HT1080 (cell line): ENCODE measurements around the gene RSF1. TPM values are rescaled to one million over a fixed set of nuclear protein-coding genes. Genes with fewer than 3 reads are reported as not detected.
"Not testable (repeated sequence)": the region's sequence is repeated elsewhere in the genome, so short reads cannot be mapped to it uniquely, and the experiment has no call there.

ENCODE experiments used
- DNase-seq: peaks from one replicate; pipeline ENCODE4 v3.0.0-alpha.2; 2015; ENCODE audit warnings: low read depth
- polyA plus RNA-seq, 2 experiments: library from polyadenylated mRNA; depleted of rRNA; stranded (reverse); fragments of >200 nt; gene quantifications; 2 replicates each; pipeline ENCODE4 v1.2.3, GENCODE V29; 2015
- total RNA-seq: library from RNA; depleted of rRNA; stranded (reverse); fragments of >200 nt; shearing (Covaris generic); gene quantifications from 2 replicates; pipeline ENCODE4 v1.2.3, GENCODE V29; 2014; rRNA removed

Gene RSF1
- total RNA-seq = 20.2 and 22.5 TPM in 2 replicates
- polyA plus RNA-seq (2015; cell fraction: cytosol; rRNA removed) = 18.0 and 19.2 TPM in 2 replicates
- 42.4 and 49.4 TPM in 2 replicates for polyA plus RNA-seq (2015; cell fraction: nucleus; rRNA removed)

GRCh38 chr11:77820565-77821348 lies at the start of gene RSF1, which contains the start of gene AAMDC:
Gene RSF1, minus strand, starts transcription at chr11:77820722. Its CDS starts 8 bp downstream, at chr11:77820714.
Gene AAMDC, plus strand, starts transcription at chr11:77821144. Its CDS starts 21,353 bp downstream, at chr11:77842497.
- DNase-seq = peak; percentile 97

DNA sequence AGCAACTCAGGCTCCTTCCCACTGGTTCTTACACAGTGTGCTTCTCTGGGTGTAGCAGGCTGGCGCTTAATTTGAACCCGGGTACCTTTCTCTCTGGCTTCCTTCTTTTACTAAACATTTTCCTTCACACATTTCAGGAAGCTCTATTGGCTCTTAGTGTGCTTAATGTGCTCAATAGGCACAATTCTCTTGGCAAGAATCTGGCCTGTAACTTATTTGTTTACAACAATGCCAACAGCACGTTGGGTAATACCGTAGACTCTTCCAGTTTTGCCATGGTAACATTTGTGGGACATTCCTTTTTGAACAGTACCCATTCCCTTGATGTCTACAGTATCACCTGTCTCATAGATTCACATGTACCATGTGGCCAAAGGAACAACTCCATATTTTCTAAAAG lies 48.2 kb upstream of the RSF1 start:
- DNase-seq = no peak

GRCh38 chr11:77866336-77866735 lies 45.8 kb upstream of the RSF1 start:
- DNase-seq = no peak

GRCh38 chr11:77865805-77866204 lies 45.3 kb upstream of the RSF1 start:
- no peak for DNase-seq

DNA sequence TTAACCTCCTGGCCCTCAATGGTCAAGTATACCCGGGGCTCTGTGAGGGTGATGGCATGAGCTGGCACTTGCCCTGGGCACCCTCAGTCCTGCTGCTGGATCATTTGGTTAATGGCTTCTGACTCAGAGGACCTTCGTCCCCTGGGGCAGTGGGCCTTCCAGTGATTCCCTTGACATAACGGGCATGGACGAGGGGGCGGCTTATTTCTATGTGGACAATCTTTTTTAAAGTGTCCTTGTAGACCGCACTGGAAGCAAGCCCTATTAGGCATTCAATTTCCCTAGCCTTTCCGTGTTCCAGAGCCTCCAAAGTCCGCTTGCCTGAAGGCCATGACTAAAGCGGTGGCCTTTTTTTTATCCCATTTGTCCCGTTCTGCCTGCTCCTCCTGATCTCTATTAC lies 40.9 kb upstream of the RSF1 start:
- DNase-seq = not testable (repeated sequence)

DNA sequence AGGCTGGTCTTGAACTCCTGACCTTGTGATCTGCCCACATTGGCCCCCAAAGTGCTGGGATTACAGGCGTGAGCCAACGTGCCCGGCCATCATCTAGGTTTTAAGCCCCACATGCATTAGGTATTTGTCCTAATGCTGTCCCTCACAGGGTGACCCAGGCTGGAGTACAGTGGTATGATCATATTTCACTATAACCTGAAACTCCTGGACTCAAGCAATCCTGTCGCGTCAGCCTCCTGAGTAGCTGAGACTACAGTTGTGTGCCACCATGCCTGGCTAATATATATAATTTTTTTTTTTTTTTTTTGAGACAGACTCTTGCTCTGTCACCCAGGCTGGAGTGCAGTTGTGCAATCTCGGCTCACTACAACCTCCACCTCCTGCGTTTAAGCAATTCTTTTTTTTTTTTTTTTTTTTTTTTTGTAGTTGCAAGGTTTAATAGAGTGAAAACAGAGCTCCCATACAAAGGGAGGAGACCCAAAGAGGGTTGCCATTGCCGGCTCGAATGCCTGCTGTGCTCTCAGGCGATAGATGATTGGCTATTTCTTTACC lies 37.5 kb upstream of the RSF1 start:
- DNase-seq = not testable (repeated sequence)

- DNase-seq = no peak
Measured at GRCh38 chr11:77854838-77855237, 34.3 kb upstream of the RSF1 start.

GRCh38 chr11:77851503-77851902 lies 31.0 kb upstream of the RSF1 start:
- DNase-seq = no peak

GRCh38 chr11:77843700-77844099 lies 23.2 kb upstream of the RSF1 start:
- DNase-seq = not testable (repeated sequence)

DNA sequence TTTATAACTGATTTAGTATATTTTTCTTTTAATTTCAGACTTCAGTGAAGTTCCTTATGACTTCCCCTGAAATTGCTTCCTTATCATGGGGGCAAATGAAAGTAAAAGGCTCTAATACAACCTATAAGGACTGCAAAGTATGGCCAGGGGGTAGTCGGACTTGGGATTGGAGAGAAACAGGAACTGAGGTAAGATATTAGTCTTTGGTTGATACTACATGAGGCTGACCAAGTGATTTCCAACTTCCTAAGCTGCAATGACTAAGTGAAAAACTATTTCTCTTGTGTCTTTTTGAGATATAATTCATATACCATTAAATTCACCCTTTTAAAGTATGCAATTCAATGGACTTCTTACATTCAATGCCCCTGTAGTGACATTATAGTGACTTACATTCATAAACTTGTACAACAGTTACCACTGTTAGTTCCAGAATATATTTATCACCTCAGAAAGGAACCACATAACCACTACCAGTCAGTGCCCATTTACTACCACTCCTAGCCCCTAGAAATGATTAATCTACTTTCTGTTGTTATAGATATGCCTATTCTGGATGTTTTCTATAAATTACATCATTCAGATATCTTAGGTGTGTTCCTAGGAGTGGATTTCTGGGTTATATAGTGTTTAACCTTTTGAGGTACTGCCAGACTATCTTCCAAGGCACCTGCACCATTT lies 22.1 kb upstream of the RSF1 start:
- peak; percentile 64 for DNase-seq

DNA sequence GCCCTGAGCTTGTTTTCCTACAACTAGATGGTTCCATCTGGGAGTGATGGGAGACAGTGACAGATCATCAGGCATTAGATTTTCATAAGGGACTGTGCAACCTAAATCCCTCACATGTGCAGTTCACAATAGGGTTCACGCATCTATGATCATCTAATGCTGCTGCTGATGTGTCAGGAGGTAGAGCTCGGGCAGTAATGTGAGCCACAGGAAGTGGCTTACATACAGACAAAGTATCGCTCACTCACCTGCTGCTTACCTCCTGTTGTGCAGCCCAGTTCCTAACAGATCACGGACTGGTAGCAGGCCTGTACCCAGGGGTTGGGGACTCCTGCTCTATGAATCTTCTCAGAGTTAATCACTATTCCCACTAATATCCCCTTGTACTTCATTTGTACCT lies 12.8 kb upstream of the RSF1 start:
- DNase-seq = no peak

DNA sequence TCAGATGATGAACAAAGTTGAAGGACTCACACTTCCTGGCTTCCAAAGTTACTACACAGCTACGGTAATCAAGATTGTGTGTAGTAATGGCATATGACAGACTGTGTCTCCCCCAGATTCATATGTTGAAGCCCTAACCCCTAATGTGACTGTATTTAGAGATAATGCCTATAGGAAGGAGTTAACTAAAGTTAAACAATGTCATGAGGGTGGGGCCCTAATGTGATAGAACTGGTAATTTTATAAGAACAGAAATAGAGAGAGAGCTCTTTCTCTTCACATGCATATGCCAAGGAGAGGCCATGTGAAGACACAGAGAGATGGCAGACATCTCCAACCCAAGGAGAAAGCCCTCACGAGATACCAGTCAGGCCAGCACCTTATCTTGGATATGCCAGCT lies 8.4 kb upstream of the RSF1 start:
- no peak for DNase-seq

DNA sequence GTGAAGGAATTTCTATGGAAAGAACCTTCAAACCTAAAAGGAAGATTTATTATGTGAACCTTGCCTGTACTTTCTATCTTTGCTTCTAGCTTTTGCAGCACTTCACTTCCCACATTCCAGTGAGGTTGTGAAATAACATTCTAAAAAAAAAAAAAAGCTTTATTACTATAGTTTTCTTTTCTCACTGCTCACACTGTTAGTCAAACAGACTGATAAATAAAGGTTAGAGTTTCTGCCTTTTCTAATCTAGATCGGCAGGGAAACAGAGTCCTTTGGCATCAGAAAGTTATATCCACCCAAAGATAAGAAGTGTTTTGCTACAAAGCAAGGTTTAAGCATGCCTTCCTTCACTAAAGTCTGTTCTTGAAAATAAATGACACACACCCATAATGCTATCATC lies 3.3 kb upstream of the RSF1 start:
- DNase-seq = no peak

DNA sequence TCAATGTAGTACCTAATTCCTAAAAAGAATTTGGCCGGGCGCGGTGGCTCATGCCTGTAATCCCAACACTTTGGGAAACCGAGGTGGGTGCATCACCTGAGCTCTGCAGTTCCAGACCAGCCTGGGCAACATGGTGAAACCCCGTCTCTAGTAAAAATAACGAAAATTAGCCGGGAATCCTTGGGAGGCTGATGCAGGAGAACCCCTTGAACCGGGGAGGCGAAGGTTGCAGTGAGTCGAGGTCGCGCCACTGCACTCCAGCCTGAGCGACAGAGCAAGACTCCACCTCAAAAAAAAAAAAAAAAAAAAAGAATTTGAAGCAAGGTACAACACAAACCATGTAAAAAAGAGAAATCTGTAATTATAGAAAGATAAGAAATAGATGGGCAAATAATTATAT lies 1.6 kb upstream of the RSF1 start:
- not testable (repeated sequence) for DNase-seq

GRCh38 chr11:77821349-77821851 lies 878 bp upstream of the RSF1 start:
- DNase-seq = peak; percentile 36

GRCh38 chr11:77819921-77820564 lies 479 bp downstream of the RSF1 start:
- DNase-seq = peak; percentile 42

GRCh38 chr11:77819411-77819920 lies 1.1 kb downstream of the RSF1 start:
- peak; percentile 83 for DNase-seq

DNA sequence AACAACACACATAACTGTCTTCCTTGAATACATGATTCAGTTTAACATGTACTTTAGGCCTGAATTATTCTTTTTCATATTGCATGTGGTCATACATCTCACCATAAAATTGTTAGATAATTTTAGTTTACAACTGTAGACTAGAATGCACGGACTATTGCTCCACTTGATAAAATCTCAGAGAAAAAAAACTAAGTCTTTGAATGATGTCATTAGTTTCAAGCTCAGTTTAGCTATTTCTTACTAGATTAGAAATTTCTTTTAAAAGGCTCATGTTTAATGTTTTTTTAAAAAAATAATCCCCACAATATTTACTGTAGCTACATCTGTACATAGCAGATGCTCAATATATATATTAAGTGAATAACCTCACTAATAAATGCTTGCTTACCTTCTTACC lies 5.1 kb downstream of the RSF1 start:
- DNase-seq = no peak

DNA sequence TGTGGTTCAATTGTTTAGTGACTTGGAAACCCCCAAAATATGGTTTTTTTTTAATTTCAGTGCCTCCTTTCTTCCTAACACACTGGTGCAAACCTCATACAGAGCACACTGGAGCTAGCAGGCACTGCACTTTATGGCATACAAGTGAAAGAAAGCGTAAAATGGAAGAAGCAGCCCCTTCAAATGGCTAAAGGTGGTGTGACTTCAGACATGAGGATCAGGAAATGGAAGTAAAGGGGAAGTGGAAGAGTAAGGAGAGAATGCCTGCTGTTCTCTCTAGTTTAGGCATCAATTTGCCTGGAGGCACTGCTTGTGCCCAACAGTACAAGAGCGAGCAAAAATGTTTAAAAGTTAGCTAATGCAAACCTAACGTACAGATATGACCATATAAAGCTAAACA lies 5.7 kb downstream of the RSF1 start:
- no peak for DNase-seq

DNA sequence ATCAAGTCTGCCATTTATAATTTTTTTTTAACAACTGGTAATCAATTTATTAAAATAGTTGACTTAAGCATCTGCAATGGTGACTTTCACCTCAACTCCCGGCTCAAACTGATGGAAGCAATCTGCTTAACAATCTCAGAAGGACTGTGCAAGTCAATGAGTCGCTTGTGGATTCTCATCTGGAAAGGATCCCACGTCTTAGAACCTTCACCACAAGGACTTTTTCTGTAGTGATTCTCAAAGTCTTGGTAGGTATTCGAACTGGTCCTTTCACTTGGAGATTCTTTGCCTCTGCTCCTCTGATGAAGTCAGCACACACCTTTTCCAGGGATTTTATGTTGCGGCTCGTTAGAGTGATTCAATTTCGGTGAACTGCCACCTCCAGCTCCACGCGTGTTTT lies 7.3 kb downstream of the RSF1 start:
- DNase-seq = no peak

DNA sequence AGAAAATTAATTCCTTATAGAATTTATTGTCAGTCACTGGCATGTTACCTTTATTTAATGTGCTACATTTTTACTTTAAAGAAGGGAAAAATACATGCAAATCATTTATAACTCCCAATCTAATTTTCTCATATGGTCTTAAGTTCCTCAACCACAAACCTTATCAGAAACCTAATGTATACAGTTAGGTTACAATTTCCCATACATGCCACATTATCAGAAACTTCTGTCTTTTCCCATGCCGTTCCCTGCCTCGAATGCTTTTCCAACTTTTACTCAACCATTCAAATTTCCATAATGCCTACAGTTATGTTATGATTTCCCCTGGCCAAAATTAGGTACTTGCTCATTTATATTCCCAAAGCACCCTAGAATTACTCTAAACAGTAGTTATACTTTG lies 13.5 kb downstream of the RSF1 start:
- no peak for DNase-seq
